HFFc6 (cell line): Measurements from ENCODE around the gene CTSH. TPM values are rescaled to one million over a fixed set of nuclear protein-coding genes. Genes with fewer than 3 reads are reported as not detected.

Experiments used
- DNase-seq: peaks from one replicate; pipeline ENCODE4 v3.0.0-alpha.2; 2018
- H3K27ac Mint-ChIP-seq: 2 replicates; pipeline ENCODE4 v1.8.0; 2020; ENCODE audit warnings: mild to moderate bottlenecking, mixed read lengths
- H3K27me3 Mint-ChIP-seq: 2 replicates; pipeline ENCODE4 v1.8.0; 2021; ENCODE audit warnings: mild to moderate bottlenecking, moderate library complexity, mixed read lengths; ENCODE audit not compliant: insufficient read depth
- H3K36me3 Mint-ChIP-seq: 2 replicates; pipeline ENCODE4 v1.8.0; 2021; ENCODE audit warnings: low read depth, mixed read lengths
- H3K4me1 Mint-ChIP-seq: 2 replicates; pipeline ENCODE4 v1.8.0; 2020; ENCODE audit warnings: low read depth, mixed read lengths
- H3K4me3 Mint-ChIP-seq: 2 replicates; pipeline ENCODE4 v1.8.0; 2020; ENCODE audit warnings: mild to moderate bottlenecking, moderate library complexity, mixed read lengths
- H3K9me3 Mint-ChIP-seq: 2 replicates; pipeline ENCODE4 v1.8.0; 2020; ENCODE audit warnings: mild to moderate bottlenecking, mixed read lengths
- CTCF ChIP-seq: fragments of 200-600 bp; sonication (generic); IDR thresholded peaks from 2 replicates; pipeline ENCODE4 v1.5.0; 2021; ENCODE audit warnings: antibody characterized with exemption, mild to moderate bottlenecking
- total RNA-seq, 6 experiments: library from RNA; stranded (reverse); fragmentation: NEBNext Ultra II Directional; extraction: Animal tissue kit (Norgen Biotek cat#: 25700); gene quantifications; 2 replicates in 1 of 6; 3 replicates in 5 of 6; pipeline ENCODE4 v1.2.3, GENCODE V29; 2021

Gene CTSH
- total RNA-seq, 6 experiments from 2014 or later = 0.20 to 0.53 (median 0.38) TPM; not detected in 1

GRCh38 chr15:78960308-78960707 is 15.5 kb upstream of the CTSH start:
- no peak overlapping the region for H3K27ac Mint-ChIP-seq
- H3K4me1 Mint-ChIP-seq = no peaks in the 10 kb centered on the region
- no peak for DNase-seq
- H3K4me3 Mint-ChIP-seq = no peak overlapping the region
- no peaks in the 10 kb centered on the region for H3K9me3 Mint-ChIP-seq
- H3K36me3 Mint-ChIP-seq = no peaks in the 10 kb centered on the region
- H3K27me3 Mint-ChIP-seq = peaks cover 30% of the 10 kb centered on the region
- no peak for TF ChIP-seq CTCF

GRCh38 chr15:78959360-78959759 is 14.5 kb upstream of the CTSH start:
- Mint-ChIP-seq H3K27ac (no peak overlapping the region), H3K4me1 (no peaks in the 10 kb centered on the region), H3K36me3 (no peaks in the 10 kb centered on the region), H3K9me3 (no peaks in the 10 kb centered on the region), H3K27me3 (peaks cover 34% of the 10 kb centered on the region), H3K4me3 (no peak overlapping the region)
- DNase-seq = no peak
- no peak for TF ChIP-seq CTCF

- no peak overlapping the region for H3K4me3 Mint-ChIP-seq
Measured at GRCh38 chr15:78957416-78958093, 12.7 kb upstream of the CTSH start.

GRCh38 chr15:78956937-78957336 is 12.1 kb upstream of the CTSH start:
- Mint-ChIP-seq H3K9me3 (no peaks in the 10 kb centered on the region), H3K4me3 (no peak overlapping the region), H3K4me1 (peaks cover 5% of the 10 kb centered on the region), H3K27me3 (peaks cover 33% of the 10 kb centered on the region), H3K36me3 (no peaks in the 10 kb centered on the region), H3K27ac (no peak overlapping the region)
- no peak for DNase-seq
- TF ChIP-seq CTCF = no peak

More at GRCh38 chr15:78957416-78958093, 12.7 kb upstream of the CTSH start:
- Mint-ChIP-seq H3K27ac (no peak overlapping the region), H3K9me3 (no peaks in the 10 kb centered on the region), H3K27me3 (peaks cover 35% of the 10 kb centered on the region), H3K36me3 (no peaks in the 10 kb centered on the region), H3K4me1 (no peaks in the 10 kb centered on the region)
- DNase-seq = no peak
- no peak for TF ChIP-seq CTCF

GRCh38 chr15:78955355-78955754 is 10.5 kb upstream of the CTSH start:
- H3K4me3 Mint-ChIP-seq = no peak overlapping the region
- no peak for TF ChIP-seq CTCF
- H3K36me3 Mint-ChIP-seq = no peaks in the 10 kb centered on the region
- peaks cover 18% of the 10 kb centered on the region for H3K4me1 Mint-ChIP-seq
- DNase-seq = no peak
- H3K27me3 Mint-ChIP-seq = peaks cover 32% of the 10 kb centered on the region
- no peaks in the 10 kb centered on the region for H3K9me3 Mint-ChIP-seq
- no peak overlapping the region for H3K27ac Mint-ChIP-seq
